ENCODE data around the gene FRMD4B. TPM values are rescaled to one million over a fixed set of nuclear protein-coding genes. Genes with fewer than 3 reads are reported as not detected.

FRMD4B gene
- total and polyA plus RNA-seq, 2 experiments from 2014 or later = 6.4 to 12.8 TPM

- no peak for TF ChIP-seq EZH2 (IDR thresholded peaks at IDR 0.05; ENCODE audit: low read depth, unreplicated experiment)
- TF ChIP-seq STAT1 (IDR thresholded peaks at IDR 0.05; ENCODE audit: unreplicated experiment) = no peak
- no peak for TF ChIP-seq EZH2phosphoT487 (IDR thresholded peaks at IDR 0.05; ENCODE audit: unreplicated experiment)
- TF ChIP-seq CREB1 (CRISPR knock-in tag; IDR thresholded peaks at IDR 0.05; ENCODE audit: low read depth) = no peak
Measured at GRCh38 chr3:69165744-69166143, 220.1 kb downstream of the FRMD4B start (continued).

GRCh38 chr3:69164296-69164695 is 221.6 kb downstream of the FRMD4B start:
- Mint-ChIP-seq H3K36me3 (ENCODE audit: low read depth) (no peaks in the 10 kb centered on the region), H3K27me3 (ENCODE audit: insufficient read depth, low read depth, poor library complexity) (no peaks in the 10 kb centered on the region), H3K4me3 (no peak overlapping the region), H3K27ac (no peak overlapping the region), H3K4me1 (peaks cover 13% of the 10 kb centered on the region; the same call in 2 of the 3 replicates), H3K9me3 (no peaks in the 10 kb centered on the region)
- Histone ChIP-seq H4K20me1 (replicated peaks; ENCODE audit: insufficient read depth) (no peaks in the 10 kb centered on the region), H3K4me2 (no peak overlapping the region), H3K4me3 (no peak overlapping the region), H3K27ac (ENCODE audit: low read depth) (no peak overlapping the region), H3F3A (replicated peaks; ENCODE audit: low read depth) (no peaks in the 10 kb centered on the region), H3K79me2 (replicated peaks; ENCODE audit: insufficient read depth) (no peaks in the 10 kb centered on the region), H3K36me3 (ENCODE audit: insufficient read depth) (no peaks in the 10 kb centered on the region), H3K27me3 (ENCODE audit: insufficient read depth) (no peaks in the 10 kb centered on the region), H3K4me1 (ENCODE audit: insufficient read depth) (peaks cover 3% of the 10 kb centered on the region; the same call in 1 of the 2 replicates), H2AFZ (no peak overlapping the region), H3K9me2 (ENCODE audit: insufficient read depth) (no peaks in the 10 kb centered on the region)
- DNase-seq (ENCODE audit: low spot score) (no peak), ATAC-seq (no peak)
- TF ChIP-seq NANOG (IDR thresholded peaks at IDR 0.05; ENCODE audit: borderline replicate concordance) (no peak), ZNF331 (CRISPR knock-in tag; IDR thresholded peaks at IDR 0.05; ENCODE audit: low read depth) (no peak), EZH2 (IDR thresholded peaks at IDR 0.05; ENCODE audit: low read depth, unreplicated experiment) (no peak), REST (IDR thresholded peaks at IDR 0.05; ENCODE audit: unreplicated experiment) (no peak), ZNF462 (CRISPR knock-in tag; IDR thresholded peaks at IDR 0.05) (no peak), ETS1 (IDR thresholded peaks at IDR 0.05) (no peak)
